ENCODE measurements around the gene SH3RF3.
"Not testable (repeated sequence)": the region's sequence is repeated elsewhere in the genome, so short reads cannot be mapped to it uniquely, and the experiment has no call there.

SH3RF3 gene

GRCh38 chr2:109220860-109221259, 91.9 kb downstream of the SH3RF3 start:
- no peak for DNase-seq (ENCODE audit: low read depth)

- not testable (repeated sequence) for DNase-seq (ENCODE audit: low read depth)
Measured at GRCh38 chr2:109221316-109221715, 92.3 kb downstream of the SH3RF3 start.

GRCh38 chr2:109222422-109222821, 93.4 kb downstream of the SH3RF3 start:
- DNase-seq (ENCODE audit: low read depth) = no peak

GRCh38 chr2:109222825-109223471, 93.9 kb downstream of the SH3RF3 start:
- DNase-seq (ENCODE audit: low read depth) = no peak

- no peak for DNase-seq (ENCODE audit: low read depth)
Measured at GRCh38 chr2:109223490-109223889, 94.5 kb downstream of the SH3RF3 start.

- DNase-seq (ENCODE audit: low read depth) = not testable (repeated sequence)
Measured at GRCh38 chr2:109224341-109224740, 95.3 kb downstream of the SH3RF3 start.

- no peak for DNase-seq (ENCODE audit: low read depth)
Measured at GRCh38 chr2:109225170-109225782, 96.3 kb downstream of the SH3RF3 start.

- DNase-seq (ENCODE audit: low read depth) = no peak
Measured at GRCh38 chr2:109226128-109226527, 97.1 kb downstream of the SH3RF3 start.

GRCh38 chr2:109226622-109227021, 97.6 kb downstream of the SH3RF3 start:
- DNase-seq (ENCODE audit: low read depth) = no peak

- peak; percentile 31 for DNase-seq (ENCODE audit: low read depth)
Measured at GRCh38 chr2:109229094-109229675, 100.2 kb downstream of the SH3RF3 start.

GRCh38 chr2:109230941-109231420, 102.0 kb downstream of the SH3RF3 start:
- no peak for DNase-seq (ENCODE audit: low read depth)

- no peak for DNase-seq (ENCODE audit: low read depth)
Measured at GRCh38 chr2:109231428-109231827, 102.4 kb downstream of the SH3RF3 start.

- DNase-seq (ENCODE audit: low read depth) = no peak
Measured at GRCh38 chr2:109231996-109232705, 103.1 kb downstream of the SH3RF3 start.

- no peak for DNase-seq (ENCODE audit: low read depth)
Measured at GRCh38 chr2:109232909-109233308, 103.9 kb downstream of the SH3RF3 start.

- DNase-seq (ENCODE audit: low read depth) = no peak
Measured at GRCh38 chr2:109233643-109234042, 104.6 kb downstream of the SH3RF3 start.

GRCh38 chr2:109234355-109234754, 105.3 kb downstream of the SH3RF3 start:
- no peak for DNase-seq (ENCODE audit: low read depth)

GRCh38 chr2:109236147-109236546, 107.1 kb downstream of the SH3RF3 start:
- no peak for DNase-seq (ENCODE audit: low read depth)

- DNase-seq (ENCODE audit: low read depth) = peak; percentile 25
Measured at GRCh38 chr2:109237792-109238191, 108.8 kb downstream of the SH3RF3 start.

- peak; percentile 90 for DNase-seq (ENCODE audit: low read depth)
Measured at GRCh38 chr2:109238580-109238979, 109.6 kb downstream of the SH3RF3 start.

GRCh38 chr2:109239720-109240119, 110.7 kb downstream of the SH3RF3 start:
- DNase-seq (ENCODE audit: low read depth) = peak; percentile 89

- peak; percentile 12 for DNase-seq (ENCODE audit: low read depth)
Measured at GRCh38 chr2:109242210-109242653, 113.2 kb downstream of the SH3RF3 start.

GRCh38 chr2:109242654-109243331, 113.8 kb downstream of the SH3RF3 start:
- peak; percentile 86 for DNase-seq (ENCODE audit: low read depth)

Data from ELR (cell line).